Brain pericyte (primary cell): Measurements from ENCODE around the gene GBP6.
"Not testable (repeated sequence)": the region's sequence is repeated elsewhere in the genome, so short reads cannot be mapped to it uniquely, and the experiment has no call there.

ENCODE experiments used
- DNase-seq: peaks from one replicate; pipeline ENCODE4 v3.0.0-alpha.2; 2012; ENCODE audit warnings: low read depth, low spot score

GBP6 gene

GRCh38 chr1:89367221-89367620, 3.4 kb downstream of the GBP6 start:
- DNase-seq, result no peak

DNA sequence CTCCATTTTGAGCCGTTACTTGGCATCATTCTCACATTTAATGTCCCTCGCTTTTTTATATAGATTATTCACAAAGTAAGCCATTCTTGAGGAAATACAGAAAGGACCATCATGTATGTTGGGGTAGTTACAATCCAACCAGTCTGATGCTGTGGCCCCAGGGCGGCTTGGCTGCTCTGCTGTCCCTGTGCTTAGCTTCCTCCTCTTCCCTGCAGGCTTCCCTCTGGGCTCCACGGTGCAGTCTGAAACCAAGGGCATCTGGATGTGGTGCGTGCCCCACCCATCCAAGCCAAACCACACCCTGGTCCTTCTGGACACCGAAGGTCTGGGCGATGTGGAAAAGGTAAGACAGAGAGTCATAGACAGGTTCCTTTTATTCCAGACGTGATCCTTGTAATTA, 5.5 kb downstream of the GBP6 start:
- DNase-seq, result no peak

DNA sequence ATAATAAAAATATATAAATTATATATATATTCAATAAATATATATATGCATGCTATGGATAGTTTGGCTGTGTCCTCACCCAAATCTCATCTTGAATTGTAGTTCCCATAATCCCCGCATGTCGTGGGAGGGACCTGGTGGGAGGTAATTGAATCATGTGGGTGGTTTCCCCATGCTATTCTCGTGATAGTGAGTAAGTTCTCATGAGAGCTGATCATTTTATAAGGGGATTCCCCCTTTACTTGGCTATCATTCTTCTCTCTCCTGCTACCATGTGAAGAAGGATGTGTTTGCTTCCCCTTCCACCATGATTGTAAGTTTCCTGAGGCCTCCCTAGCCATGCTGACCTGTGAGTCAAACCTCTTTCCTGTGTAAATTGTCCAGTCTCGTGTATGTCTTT, 10.0 kb downstream of the GBP6 start:
- not testable (repeated sequence) for DNase-seq

GRCh38 chr1:89378001-89378400, 14.1 kb downstream of the GBP6 start:
- no peak for DNase-seq

DNA sequence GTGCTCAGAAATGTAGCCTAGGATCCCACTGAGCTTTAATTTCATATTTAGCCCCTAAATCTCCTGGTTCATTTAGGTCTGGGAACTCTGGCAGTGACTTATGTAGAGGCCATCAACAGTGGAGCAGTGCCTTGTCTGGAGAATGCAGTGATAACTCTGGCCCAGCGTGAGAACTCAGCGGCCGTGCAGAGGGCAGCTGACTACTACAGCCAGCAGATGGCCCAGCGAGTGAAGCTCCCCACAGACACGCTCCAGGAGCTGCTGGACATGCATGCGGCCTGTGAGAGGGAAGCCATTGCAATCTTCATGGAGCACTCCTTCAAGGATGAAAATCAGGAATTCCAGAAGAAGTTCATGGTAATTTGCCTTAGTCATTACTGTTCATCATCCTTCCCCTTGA, 17.8 kb downstream of the GBP6 start:
- no peak for DNase-seq

DNA sequence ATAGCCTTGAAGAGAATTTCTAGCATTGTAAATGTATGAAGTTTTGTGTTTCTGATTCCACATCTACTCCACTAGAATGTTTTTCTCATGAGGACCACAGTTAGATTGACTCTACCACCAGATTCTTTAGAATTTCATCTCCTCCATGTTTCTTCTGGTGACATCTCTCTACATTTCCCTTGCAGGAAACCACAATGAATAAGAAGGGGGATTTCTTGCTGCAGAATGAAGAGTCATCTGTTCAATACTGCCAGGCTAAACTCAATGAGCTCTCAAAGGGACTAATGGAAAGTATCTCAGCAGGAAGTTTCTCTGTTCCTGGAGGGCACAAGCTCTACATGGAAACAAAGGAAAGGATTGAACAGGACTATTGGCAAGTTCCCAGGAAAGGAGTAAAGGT, 18.6 kb downstream of the GBP6 start:
- DNase-seq, result no peak

- DNase-seq, result no peak
Measured at GRCh38 chr1:89383185-89383584, 19.3 kb downstream of the GBP6 start.

DNA sequence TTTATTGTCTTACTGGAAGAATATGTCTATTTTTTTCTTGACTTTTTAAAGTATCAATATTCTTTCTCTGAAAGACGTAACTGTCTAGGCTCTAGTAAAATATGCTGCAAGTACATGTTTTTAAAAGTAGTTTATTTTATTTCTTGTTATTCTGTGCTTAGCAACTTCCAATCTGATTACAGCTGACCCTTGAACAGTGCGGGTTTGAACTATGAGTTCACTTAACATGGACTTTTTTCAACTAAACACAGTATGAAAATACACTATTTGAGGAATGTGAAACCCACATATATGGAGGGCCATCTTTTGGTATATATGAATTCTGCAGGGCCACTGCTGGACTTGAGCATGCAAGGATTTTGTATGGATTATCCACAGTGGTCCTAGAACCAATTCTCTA, 26.8 kb downstream of the GBP6 start:
- no peak for DNase-seq

DNA sequence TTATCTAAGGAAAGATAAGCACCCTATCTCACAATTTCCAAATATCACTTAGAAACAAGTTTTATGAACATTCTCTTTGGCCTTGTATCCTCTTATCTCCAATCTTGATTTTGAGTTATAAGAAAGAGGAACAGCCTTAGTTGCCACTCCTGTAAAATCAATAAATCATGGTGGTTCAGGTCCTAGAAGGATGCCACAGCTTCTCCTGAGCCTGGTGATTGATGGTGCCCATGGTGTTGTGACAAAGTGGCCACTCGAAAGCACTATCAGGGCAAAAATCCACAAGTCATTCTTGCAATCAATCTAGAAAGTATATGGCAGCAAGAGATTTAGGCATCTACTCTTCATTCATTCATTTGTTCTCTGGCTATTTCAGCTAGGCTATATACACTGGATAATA, 27.8 kb downstream of the GBP6 start:
- no peak for DNase-seq

GRCh38 chr1:89394851-89395250, 31.0 kb downstream of the GBP6 start:
- DNase-seq, result no peak

DNA sequence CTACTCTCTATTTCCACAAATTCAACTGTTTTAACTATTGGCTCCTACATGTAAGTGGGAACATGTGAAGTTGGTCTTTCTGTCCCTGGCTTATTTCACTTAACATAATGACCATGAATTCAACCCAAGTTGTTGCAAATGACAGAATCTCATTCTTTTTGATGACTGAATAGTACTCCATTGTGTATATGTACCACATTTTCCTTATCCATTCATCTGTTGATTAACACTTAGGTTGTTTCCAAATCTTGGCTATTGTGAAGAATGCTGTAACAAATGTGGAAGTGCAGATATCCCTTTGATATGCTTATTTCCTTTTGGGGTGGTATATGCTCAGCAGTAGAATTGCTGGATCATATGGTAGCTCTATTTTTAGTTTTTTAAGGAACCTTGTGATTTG, 33.0 kb downstream of the GBP6 start:
- DNase-seq, result no peak

DNA sequence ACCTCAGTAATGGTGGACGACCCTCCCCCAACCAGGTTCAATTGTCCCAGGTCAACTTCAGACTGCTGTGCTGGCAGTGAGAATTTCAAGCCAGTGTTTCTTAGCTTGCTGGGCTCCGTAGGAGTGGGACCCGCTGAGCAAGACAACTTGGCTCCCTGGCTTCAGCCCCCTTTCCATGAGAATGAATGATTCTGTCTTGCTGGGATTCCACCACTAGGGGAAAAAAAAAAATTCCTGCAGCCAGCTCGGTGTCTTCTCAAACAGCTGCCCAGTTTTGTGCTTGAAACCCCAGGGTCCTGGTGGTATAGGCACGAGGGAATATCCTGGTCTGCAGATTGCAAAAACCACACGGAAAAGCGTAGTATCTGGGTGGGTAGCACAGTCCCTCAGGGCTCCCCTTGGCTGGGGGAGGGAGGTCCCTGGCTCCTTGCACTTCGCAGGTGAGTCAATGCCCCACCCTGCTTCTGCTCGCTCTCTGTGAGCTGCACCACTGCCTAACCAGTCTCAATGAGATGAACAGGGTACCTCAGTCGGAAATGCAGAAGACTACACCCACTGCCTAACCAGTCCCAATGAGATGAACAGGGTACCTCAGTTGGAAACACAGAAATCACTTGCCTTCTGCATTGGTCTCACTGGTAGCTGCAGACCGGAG, 41.5 kb downstream of the GBP6 start:
- DNase-seq, result no peak

DNA sequence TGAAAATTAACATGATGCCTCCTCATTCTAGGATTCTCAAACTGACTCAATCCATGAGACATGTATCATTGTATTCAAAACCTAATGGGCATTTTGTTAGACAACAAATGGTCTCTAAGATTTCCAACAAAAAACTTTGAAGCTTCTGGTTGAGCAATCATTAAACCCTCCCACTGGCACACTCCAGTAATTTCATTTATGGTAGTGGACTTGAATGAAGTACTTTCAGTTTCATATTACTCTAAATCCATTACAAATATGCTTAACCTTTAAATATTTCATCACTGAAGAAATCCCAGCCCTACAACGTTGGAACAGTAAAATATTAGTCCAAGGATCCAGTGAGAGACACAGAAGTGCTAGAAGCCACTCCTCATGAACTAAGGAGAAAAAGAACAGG, 43.5 kb downstream of the GBP6 start:
- DNase-seq, result no peak

- not testable (repeated sequence) for DNase-seq
Measured at GRCh38 chr1:89407768-89408167, 43.9 kb downstream of the GBP6 start.

DNA sequence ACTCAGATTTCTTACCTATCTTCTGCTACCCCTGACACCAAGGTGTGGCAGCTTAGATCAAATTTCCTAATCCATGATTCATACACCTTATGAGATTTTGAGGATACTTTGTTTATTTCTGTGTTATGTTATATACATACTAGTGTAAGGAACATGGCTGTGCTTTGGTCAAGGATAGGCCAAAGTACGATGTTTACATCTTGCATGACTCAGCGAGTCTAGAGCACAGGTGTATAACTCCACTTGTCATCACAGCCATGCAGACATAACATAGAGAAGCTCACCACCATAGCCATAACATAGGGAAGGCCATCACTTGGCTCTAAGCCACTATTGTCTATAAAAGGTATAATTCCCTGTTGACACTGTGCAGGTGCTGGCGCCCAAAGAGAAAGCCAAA, 61.2 kb downstream of the GBP6 start:
- DNase-seq, result no peak

DNA sequence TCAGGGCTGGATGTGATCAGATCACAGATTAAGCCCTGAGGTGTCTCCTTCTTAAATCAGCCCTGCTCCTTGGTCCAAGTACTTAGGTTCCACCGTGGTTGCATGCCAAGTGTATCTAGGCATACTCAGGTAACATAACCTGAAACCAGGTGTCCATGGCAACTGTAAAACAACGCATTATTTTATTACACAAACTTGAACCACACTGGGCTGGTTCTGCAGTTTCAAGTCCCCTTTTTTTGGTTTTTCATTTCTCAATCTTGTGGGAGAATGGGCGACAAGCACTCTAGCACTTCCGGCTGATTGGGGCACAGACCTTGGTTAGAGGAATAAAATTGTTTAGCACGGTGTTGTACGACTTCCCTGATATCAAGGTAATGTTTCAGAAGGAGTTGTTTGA, 65.2 kb downstream of the GBP6 start:
- no peak for DNase-seq

DNA sequence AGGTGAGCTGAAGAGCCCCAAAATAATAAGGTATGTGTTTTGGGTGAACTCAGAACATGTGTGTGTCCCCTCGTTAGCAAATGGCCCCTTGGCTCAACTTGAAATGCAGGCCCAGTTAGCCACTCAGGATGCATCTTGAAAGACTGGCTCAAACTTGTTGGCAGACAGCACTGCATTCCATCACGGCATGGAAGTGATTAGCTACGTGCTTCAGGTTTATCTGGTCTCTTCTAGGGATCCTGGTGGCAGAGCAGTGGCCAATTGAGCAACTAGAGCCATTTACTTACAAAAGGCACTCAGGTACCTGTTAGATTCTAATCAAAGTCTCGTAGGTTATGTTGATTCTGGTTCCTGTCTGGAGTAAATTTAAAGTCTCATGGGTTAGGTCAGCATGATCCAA, 65.8 kb downstream of the GBP6 start:
- DNase-seq, result not testable (repeated sequence)

- DNase-seq, result no peak
Measured at GRCh38 chr1:89433421-89433820, 69.6 kb downstream of the GBP6 start.

DNA sequence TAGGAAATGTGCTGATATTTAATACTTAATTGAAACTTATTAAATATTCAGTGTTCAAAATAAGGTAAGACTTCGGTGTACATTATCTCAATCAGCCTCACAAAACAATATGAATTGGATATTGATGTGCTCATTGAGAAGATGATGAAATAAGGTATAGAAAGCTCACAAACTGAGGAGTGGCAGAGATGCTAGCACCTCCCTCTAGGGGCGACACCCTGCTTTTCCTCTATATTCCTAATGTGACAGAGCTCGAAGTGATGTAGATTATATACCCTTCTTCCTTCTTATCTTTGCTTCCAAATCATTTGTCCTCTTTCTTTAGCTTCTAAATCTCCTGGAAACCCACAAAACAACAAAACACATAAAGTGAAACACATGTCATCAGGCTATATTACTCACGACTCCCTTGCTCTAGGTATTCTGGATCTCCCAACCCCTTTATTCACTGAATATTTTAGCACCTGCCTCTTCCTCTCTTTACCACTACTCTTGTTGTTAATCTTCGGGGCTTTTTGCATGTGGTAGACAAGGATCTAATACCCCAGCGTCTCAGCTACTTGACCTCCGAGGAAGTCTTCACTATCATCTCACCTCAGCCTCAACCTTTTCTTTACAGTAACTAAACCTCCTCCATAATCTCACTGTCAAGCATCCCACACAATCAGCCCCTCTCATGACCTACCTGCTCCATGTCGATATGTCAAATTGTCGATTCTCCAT, 70.4 kb downstream of the GBP6 start:
- not testable (repeated sequence) for DNase-seq
